H1 (cell line): Measurements from ENCODE around the gene GAN. TPM values are rescaled to one million over a fixed set of nuclear protein-coding genes. Genes with fewer than 3 reads are reported as not detected.

Source experiments
- CTCF ChIA-PET: fragments of 300-600 bp; sonication (Branson Sonifier 250); formaldehyde crosslinking; loops from one replicate; lab custom pipeline; 2021; ENCODE audit not compliant: partially characterized antibody; lab: Charles Lee
- POLR2A ChIA-PET: fragments of 300-600 bp; sonication (Branson Sonifier 250); formaldehyde crosslinking; loops from one replicate; lab custom pipeline; 2021; ENCODE audit warnings: inconsistent platforms; ENCODE audit not compliant: partially characterized antibody; lab: Charles Lee
- DNase-seq, 2 experiments: peaks; one replicate each; pipeline versions ENCODE4 v3.0.0 to v3.0.0-alpha.2; 2010 to 2022; ENCODE audit warnings: low spot score in 2 of 2, low read depth in 1 of 2, mixed read lengths in 1 of 2
- FAIRE-seq: peaks from 2 replicates; lab custom pipeline; 2011; peaks lifted over from hg19 to GRCh38; lab: Jason Lieb, UNC
- H2AFZ ChIP-seq: 2 replicates; pipeline ENCODE4 v1.8.1; 2012; ENCODE audit warnings: low read length, inconsistent platforms
- H2AK5ac ChIP-seq: 2 replicates; pipeline ENCODE4 v1.6.1; 2013; ENCODE audit warnings: low read depth, low read length
- H2BK120ac ChIP-seq: replicated peaks from 2 replicates; pipeline ENCODE3; 2013; ENCODE audit warnings: low read depth, low read length, inconsistent platforms
- H2BK12ac ChIP-seq: 2 replicates; pipeline ENCODE4 v1.6.1; 2013; ENCODE audit warnings: low read depth, low read length
- H2BK15ac ChIP-seq: 2 replicates; pipeline ENCODE4 v1.6.1; 2013; ENCODE audit warnings: low read length
- H2BK20ac ChIP-seq: 2 replicates; pipeline ENCODE4 v1.6.1; 2013; ENCODE audit warnings: low read length
- H2BK5ac ChIP-seq: 2 replicates; pipeline ENCODE4 v1.6.1; 2013; ENCODE audit warnings: low read depth, low read length
- H3K14ac ChIP-seq: 2 replicates; pipeline ENCODE4 v1.6.1; 2013; ENCODE audit warnings: inconsistent platforms; ENCODE audit not compliant: insufficient read length
- H3K18ac ChIP-seq: 2 replicates; pipeline ENCODE4 v1.6.1; 2013; ENCODE audit warnings: low read length; ENCODE audit errors: extremely low read depth
- H3K23ac ChIP-seq: 2 replicates; pipeline ENCODE4 v1.6.1; 2013; ENCODE audit warnings: inconsistent platforms; ENCODE audit not compliant: insufficient read length
- H3K23me2 ChIP-seq: 2 replicates; pipeline ENCODE4 v1.6.1; 2013; ENCODE audit warnings: low read depth, low read length
- H3K27ac ChIP-seq: 2 replicates; pipeline ENCODE4 v1.6.1; 2011; ENCODE audit warnings: low read depth, low read length, inconsistent platforms
- H3K27me3 ChIP-seq, 4 experiments: replicated peaks in 1 of 4; 1 replicate in 1 of 4; 2 replicates in 3 of 4; pipeline versions ENCODE4 v1.6.1 to v1.8.1; 2011 to 2013; ENCODE audit warnings: low read length in 3 of 4, mild to moderate bottlenecking in 3 of 4, inconsistent platforms in 2 of 4, mixed read lengths in 2 of 4, moderate library complexity in 1 of 4; ENCODE audit not compliant: control insufficient read depth in 3 of 4, insufficient read depth in 3 of 4; ENCODE audit errors: extremely low read depth in 1 of 4
- H3K36me3 ChIP-seq, 4 experiments: 2 replicates each; pipeline versions ENCODE4 v1.6.1 to v1.8.1; 2011 to 2013; ENCODE audit warnings: mild to moderate bottlenecking in 4 of 4, low read length in 3 of 4, moderate library complexity in 2 of 4, control low read depth in 1 of 4, inconsistent platforms in 1 of 4; ENCODE audit not compliant: insufficient read depth in 4 of 4, control insufficient read depth in 2 of 4
- H3K4ac ChIP-seq: replicated peaks from 2 replicates; pipeline ENCODE3; 2013; ENCODE audit warnings: low read length, low read depth, mixed read lengths, inconsistent platforms; ENCODE audit not compliant: insufficient read length
- H3K4me1 ChIP-seq, 4 experiments: replicated peaks in 1 of 4; 1 replicate in 1 of 4; 2 replicates in 3 of 4; pipeline versions ENCODE4 v1.6.1 to v1.8.1; 2011 to 2013; ENCODE audit warnings: low read length in 3 of 4, inconsistent platforms in 2 of 4, mixed read lengths in 1 of 4; ENCODE audit not compliant: insufficient read depth in 4 of 4, control insufficient read depth in 3 of 4
- H3K4me2 ChIP-seq, 2 experiments: 2 replicates each; pipeline versions ENCODE4 v1.6.1 to v1.8.1; 2011 to 2013; ENCODE audit warnings: low read depth in 2 of 2, low read length in 2 of 2, control low read depth in 1 of 2, inconsistent platforms in 1 of 2, mild to moderate bottlenecking in 1 of 2; ENCODE audit not compliant: insufficient read depth in 1 of 2
- H3K4me3 ChIP-seq, 4 experiments: fragments of 200-600, 300-600 bp in 1 of 4; sonication (generic), shearing (Covaris generic), sonication (Bioruptor Twin) in 1 of 4; 2 replicates each; pipeline versions ENCODE4 v1.5.1 to v1.8.1; 2011 to 2016; ENCODE audit warnings: low read length in 4 of 4, low read depth in 3 of 4, control low read depth in 2 of 4, inconsistent platforms in 2 of 4, mild to moderate bottlenecking in 2 of 4, mixed read lengths in 1 of 4, moderate library complexity in 1 of 4; ENCODE audit not compliant: insufficient read depth in 2 of 4; ENCODE audit errors: extremely low read depth in 1 of 4
- H3K56ac ChIP-seq: replicated peaks from 2 replicates; pipeline ENCODE3; 2013; ENCODE audit warnings: low read depth, mild to moderate bottlenecking, mixed read lengths, low read length, inconsistent platforms; ENCODE audit not compliant: insufficient read length
- H3K79me1 ChIP-seq: 2 replicates; pipeline ENCODE4 v1.6.1; 2013; ENCODE audit warnings: low read depth, low read length, control low read depth
- H3K79me2 ChIP-seq, 2 experiments: 2 replicates each; pipeline versions ENCODE4 v1.6.1 to v1.8.1; 2012 to 2013; ENCODE audit warnings: low read length in 2 of 2, mild to moderate bottlenecking in 2 of 2, inconsistent platforms in 1 of 2; ENCODE audit not compliant: insufficient read depth in 2 of 2, control insufficient read depth in 1 of 2
- H3K9ac ChIP-seq, 4 experiments: replicated peaks in 1 of 4; 1 replicate in 1 of 4; 2 replicates in 3 of 4; pipeline versions ENCODE4 v1.6.1 to v1.8.1; 2011 to 2013; ENCODE audit warnings: low read depth in 3 of 4, low read length in 3 of 4, control low read depth in 2 of 4, mild to moderate bottlenecking in 2 of 4, moderate library complexity in 2 of 4, inconsistent platforms in 1 of 4; ENCODE audit errors: extremely low read depth in 1 of 4
- H3K9me3 ChIP-seq, 2 experiments: 2 replicates each; pipeline versions ENCODE4 v1.6.1 to v1.8.1; 2012 to 2013; ENCODE audit warnings: mild to moderate bottlenecking in 2 of 2, moderate library complexity in 2 of 2, control low read depth in 1 of 2, inconsistent platforms in 1 of 2, low read depth in 1 of 2, low read length in 1 of 2, mixed read lengths in 1 of 2; ENCODE audit not compliant: insufficient read depth in 2 of 2
- H4K20me1 ChIP-seq, 2 experiments: replicated peaks in 1 of 2; 2 replicates each; pipeline versions ENCODE3 to v1.8.1; 2011 to 2013; ENCODE audit warnings: inconsistent platforms in 2 of 2, low read length in 2 of 2, mild to moderate bottlenecking in 1 of 2; ENCODE audit not compliant: insufficient read depth in 2 of 2, control insufficient read depth in 1 of 2
- H4K5ac ChIP-seq: 2 replicates; pipeline ENCODE4 v1.6.1; 2013; ENCODE audit warnings: low read length, low read depth, mixed read lengths, inconsistent platforms; ENCODE audit not compliant: insufficient read length
- H4K8ac ChIP-seq: 2 replicates; pipeline ENCODE4 v1.8.0; 2013; ENCODE audit warnings: mild to moderate bottlenecking, moderate library complexity, low read length, inconsistent platforms; ENCODE audit not compliant: insufficient read depth; ENCODE audit errors: extremely low read depth
- H4K91ac ChIP-seq: replicated peaks from 2 replicates; pipeline ENCODE3; 2013; ENCODE audit warnings: low read length, mixed read lengths, inconsistent platforms; ENCODE audit not compliant: insufficient read length
- GABPA ChIP-seq: IDR thresholded peaks from 2 replicates; pipeline ENCODE4 v1.6.1; 2011; ENCODE audit warnings: mild to moderate bottlenecking, low read length, moderate library complexity, borderline replicate concordance; ENCODE audit not compliant: insufficient read depth
- KDM1A ChIP-seq: fragments of 200-600, 300-600 bp; sonication (generic); IDR thresholded peaks from 2 replicates; pipeline ENCODE4 v1.7.1; 2016; ENCODE audit warnings: mild to moderate bottlenecking, low read length, borderline replicate concordance
- RAD21 ChIP-seq, 2 experiments: IDR thresholded peaks in 1 of 2; conservative IDR thresholded peaks in 1 of 2; 2 replicates each; pipeline ENCODE4 v1.6.1; 2011; ENCODE audit warnings: low read depth in 2 of 2, low read length in 2 of 2, improper control_type of control experiment in 1 of 2, inconsistent platforms in 1 of 2, mild to moderate bottlenecking in 1 of 2, moderate library complexity in 1 of 2
- SP4 ChIP-seq: IDR thresholded peaks from 2 replicates; pipeline ENCODE4 v1.6.1; 2012; ENCODE audit warnings: low read length, inconsistent platforms
- WGBS, 2 experiments: shearing (Covaris generic) in 1 of 2; methylation state at CpG; one replicate each; pipeline versions ENCODE4 v1.1.6 to v1.1.7; 2013 to 2015; ENCODE audit warnings: low lambda C conversion rate in 2 of 2, mixed read lengths in 2 of 2, inconsistent platforms in 1 of 2, low coverage in 1 of 2, missing lambda C conversion rate in 1 of 2; ENCODE audit not compliant: insufficient replicate concordance in 2 of 2, insufficient coverage in 1 of 2, insufficient read length in 1 of 2; ENCODE audit errors: extremely low coverage in 1 of 2, missing lambda C conversion rate in 1 of 2; 5-methylcytosine and 5-hydroxymethylcytosine counted together
- polyA plus RNA-seq, 7 experiments: library from polyadenylated mRNA; depleted of rRNA in 3 of 7; stranded (reverse) in 5 of 7; unstranded in 2 of 7; fragments of >200 nt in 5 of 7; fragments of 200-250 nt in 2 of 7; gene quantifications; 1 replicate in 5 of 7; 2 replicates in 1 of 7; 4 replicates in 1 of 7; pipeline versions ENCODE4 v1.2.1 to v1.2.3, GENCODE V29; 2011 to 2013; ENCODE audit warnings: missing spikeins in 2 of 7, mixed read lengths in 2 of 7
- total RNA-seq: library from RNA; stranded (reverse); fragmentation: NEBNext Ultra II Directional; extraction: Animal tissue kit (Norgen Biotek cat#: 25700); gene quantifications from 2 replicates; pipeline ENCODE4 v1.2.1, GENCODE V29; 2021

Gene GAN
- total and polyA plus RNA-seq, 2 of the 8 experiments (the other 6 are each of a cell fraction or from before 2014, with no cell fraction given) = 4.5 to 23.9 TPM

DNA sequence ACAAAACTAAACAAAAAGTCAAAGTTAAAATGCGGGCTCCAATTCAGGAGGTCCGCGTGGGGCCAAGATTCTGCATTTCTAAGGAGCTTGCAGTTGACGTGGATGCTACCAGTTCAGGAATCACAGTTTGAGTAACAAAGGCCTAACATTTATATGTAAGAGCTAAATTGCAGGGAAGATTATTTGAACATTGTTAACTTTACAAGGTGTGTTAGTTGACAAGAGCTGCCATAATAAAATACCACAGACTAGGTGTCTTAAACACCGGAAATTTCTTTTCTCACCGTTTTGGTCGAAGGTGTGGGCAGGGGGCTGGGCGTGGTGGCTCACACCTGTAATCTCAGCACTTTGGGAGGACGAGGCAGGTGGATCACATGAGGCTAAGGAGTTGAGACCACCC is 105.0 kb downstream of the GAN start:
- H2BK15ac ChIP-seq = no peak overlapping the region
- H3K79me1 ChIP-seq = no peaks in the 10 kb centered on the region
- H3K36me3 ChIP-seq = no peaks in the 10 kb centered on the region
- H2BK20ac ChIP-seq = no peak overlapping the region
- H3K23ac ChIP-seq = no peak overlapping the region
- 89% methylated on average over 9 of the region's 9 CpGs; no CpG with 5 or more reads in 1 of the 2 experiments for WGBS, 2 experiments
- H2BK12ac ChIP-seq = no peak overlapping the region
- H3K4me2 ChIP-seq = no peak overlapping the region
- H3K27me3 ChIP-seq = no peaks in the 10 kb centered on the region
- ChIA-PET CTCF (interaction anchor here (0.5 to 4.0 kb wide), 6 partner anchors 9 to 292 kb away, joined by 3 to 30 read pairs (median 3); no protein-coding TSS in a partner anchor), POLR2A (interaction anchor here (0.5 kb wide), 1 partner anchor 106 kb away, joined by 3 read pairs; no protein-coding TSS in a partner anchor)
- H2BK5ac ChIP-seq = no peak overlapping the region
- H3K23me2 ChIP-seq = no peaks in the 10 kb centered on the region
- H3K14ac ChIP-seq = no peak overlapping the region
- no peak for FAIRE-seq
- H4K91ac ChIP-seq = no peak overlapping the region
- peaks cover 0 to 5% (median 3%) of the 10 kb centered on the region in 4 experiments; a peak in 5 of 7 replicates for H3K4me1 ChIP-seq
- H3K27ac ChIP-seq = no peak overlapping the region
- H2AK5ac ChIP-seq = no peak overlapping the region
- no peak overlapping the region for H3K18ac ChIP-seq
- no peaks in the 10 kb centered on the region for H3K9me3 ChIP-seq
- no peak for DNase-seq
- no peaks in the 10 kb centered on the region for H4K20me1 ChIP-seq
- no peak overlapping the region for H3K56ac ChIP-seq
- TF ChIP-seq KDM1A (no peak), RAD21 (IDR thresholded peaks at IDR 0.05 in 1 of 2, conservative IDR thresholded peaks at IDR 0.05 in 1 of 2; ENCODE audit: low read depth in 2 of 2, low read length in 2 of 2) (no peak), GABPA (no peak), SP4 (no peak)
- no peak overlapping the region for H3K4ac ChIP-seq
- no peak overlapping the region for H3K9ac ChIP-seq
- no peak overlapping the region for H4K5ac ChIP-seq
- no peak overlapping the region for H3K4me3 ChIP-seq
- H2BK120ac ChIP-seq = no peak overlapping the region
- H2AFZ ChIP-seq = no peak overlapping the region
- H4K8ac ChIP-seq = no peak overlapping the region; the same call in 1 of the 2 replicates
- no peaks in the 10 kb centered on the region for H3K79me2 ChIP-seq
